GM23338 (cell line): ENCODE results near the gene CARTPT. TPM values are rescaled to one million over a fixed set of nuclear protein-coding genes. Genes with fewer than 3 reads are reported as not detected.

Experiments used
- ATAC-seq: fragments of 200-7000 bp; cut with Tn5 transposase; 3 replicates; pipeline ENCODE4 v1.9.1; 2020
- DNase-seq: peaks from one replicate; pipeline ENCODE4 v3.0.0-alpha.2; 2015; ENCODE audit warnings: low spot score
- H2AFZ ChIP-seq: fragments of 200-600 bp; sonication (generic); 2 replicates; pipeline ENCODE4 v1.8.0; 2016; ENCODE audit warnings: antibody characterized with exemption, mild to moderate bottlenecking, moderate library complexity
- H3F3A ChIP-seq: fragments of 200-600 bp; sonication (generic); replicated peaks from 2 replicates; pipeline ENCODE4 v1.8.0; 2017; ENCODE audit warnings: antibody characterized with exemption, mixed run types, low read depth
- H3K27ac ChIP-seq: fragments of 200-600 bp; sonication (generic); 2 replicates; pipeline ENCODE4 v1.6.1; 2016; ENCODE audit warnings: low read depth
- H3K27me3 ChIP-seq: fragments of 200-600 bp; sonication (generic); 2 replicates; pipeline ENCODE4 v1.8.0; 2016; ENCODE audit warnings: mild to moderate bottlenecking, mixed run types, moderate library complexity; ENCODE audit not compliant: insufficient read depth
- H3K36me3 ChIP-seq: fragments of 200-600 bp; sonication (generic); 2 replicates; pipeline ENCODE4 v1.8.0; 2016; ENCODE audit warnings: mild to moderate bottlenecking; ENCODE audit not compliant: insufficient read depth
- H3K4me1 ChIP-seq: fragments of 200-600 bp; sonication (generic); 2 replicates; pipeline ENCODE4 v1.8.0; 2016; ENCODE audit warnings: mild to moderate bottlenecking, moderate library complexity; ENCODE audit not compliant: insufficient read depth
- H3K4me2 ChIP-seq: fragments of 200-600 bp; sonication (generic); 2 replicates; pipeline ENCODE4 v1.7.1; 2017; ENCODE audit warnings: mixed run types
- H3K4me3 ChIP-seq: fragments of 200-600 bp; sonication (generic); 2 replicates; pipeline ENCODE4 v1.6.1; 2016; ENCODE audit warnings: mixed run types
- H3K79me2 ChIP-seq: fragments of 200-600 bp; sonication (generic); replicated peaks from 2 replicates; pipeline ENCODE4 v1.8.0; 2017; ENCODE audit warnings: mild to moderate bottlenecking; ENCODE audit not compliant: insufficient read depth
- H3K9me2 ChIP-seq: fragments of 200-600 bp; sonication (generic); 2 replicates; pipeline ENCODE4 v1.8.0; 2017; ENCODE audit not compliant: insufficient read depth
- H4K20me1 ChIP-seq: fragments of 200-600 bp; sonication (generic); replicated peaks from 2 replicates; pipeline ENCODE4 v1.8.0; 2017; ENCODE audit warnings: mild to moderate bottlenecking; ENCODE audit not compliant: insufficient read depth
- H3K27ac Mint-ChIP-seq: 2 replicates; pipeline ENCODE4 v1.8.0; 2020; ENCODE audit warnings: inconsistent platforms, mild to moderate bottlenecking, moderate library complexity, mixed read lengths
- H3K27me3 Mint-ChIP-seq: 3 replicates; pipeline ENCODE4 v1.8.0; 2022; ENCODE audit warnings: low read depth, mild to moderate bottlenecking, moderate library complexity, mixed read lengths, inconsistent platforms; ENCODE audit not compliant: insufficient read depth, poor library complexity
- H3K36me3 Mint-ChIP-seq: 3 replicates; pipeline ENCODE4 v1.8.0; 2021; ENCODE audit warnings: low read depth, mild to moderate bottlenecking, inconsistent platforms, moderate library complexity, mixed read lengths
- H3K4me1 Mint-ChIP-seq: 3 replicates; pipeline ENCODE4 v1.8.0; 2020; ENCODE audit warnings: mild to moderate bottlenecking, inconsistent platforms, mixed read lengths
- H3K4me3 Mint-ChIP-seq: 3 replicates; pipeline ENCODE4 v1.8.0; 2021; ENCODE audit warnings: moderate library complexity, mild to moderate bottlenecking, inconsistent platforms, mixed read lengths
- H3K9me3 Mint-ChIP-seq: 3 replicates; pipeline ENCODE4 v1.8.0; 2020; ENCODE audit warnings: moderate library complexity, mild to moderate bottlenecking, inconsistent platforms, mixed read lengths
- CREB1 ChIP-seq: fragments of 250-450 bp; sonication (Bioruptor Pico); IDR thresholded peaks from 2 replicates; pipeline ENCODE4 v1.5.0; 2020; ENCODE audit warnings: low read depth, mild to moderate bottlenecking, moderate library complexity
- ETS1 ChIP-seq: IDR thresholded peaks from 2 replicates; pipeline ENCODE4 v1.6.1; 2016; ENCODE audit warnings: antibody characterized with exemption
- EZH2 ChIP-seq: fragments of 200-600 bp; sonication (generic); IDR thresholded peaks from one replicate; pipeline ENCODE4 v1.8.0; 2017; ENCODE audit warnings: antibody characterized with exemption, mild to moderate bottlenecking, low read depth; ENCODE audit not compliant: unreplicated experiment
- EZH2phosphoT487 ChIP-seq: fragments of 200-600 bp; sonication (generic); IDR thresholded peaks from one replicate; pipeline ENCODE4 v1.8.1; 2018; ENCODE audit warnings: antibody characterized with exemption; ENCODE audit not compliant: unreplicated experiment
- JUNB ChIP-seq: IDR thresholded peaks from one replicate; pipeline ENCODE4 v1.6.1; 2016; ENCODE audit warnings: antibody characterized with exemption; ENCODE audit not compliant: unreplicated experiment
- NANOG ChIP-seq: IDR thresholded peaks from 2 replicates; pipeline ENCODE4 v1.6.1; 2016; ENCODE audit warnings: antibody characterized with exemption, borderline replicate concordance
- REST ChIP-seq: IDR thresholded peaks from one replicate; pipeline ENCODE4 v1.6.1; 2018; ENCODE audit warnings: antibody characterized with exemption; ENCODE audit not compliant: unreplicated experiment
- STAT1 ChIP-seq: IDR thresholded peaks from one replicate; pipeline ENCODE4 v1.6.1; 2016; ENCODE audit warnings: antibody characterized with exemption; ENCODE audit not compliant: unreplicated experiment
- ZNF331 ChIP-seq: fragments of 250-450 bp; sonication (Bioruptor Pico); IDR thresholded peaks from 2 replicates; pipeline ENCODE4 v1.5.0; 2020; ENCODE audit warnings: low read depth, mild to moderate bottlenecking, moderate library complexity
- ZNF462 ChIP-seq: fragments of 250-450 bp; sonication (Bioruptor Pico); IDR thresholded peaks from 2 replicates; pipeline ENCODE4 v1.5.0; 2020; ENCODE audit warnings: mild to moderate bottlenecking, moderate library complexity
- polyA plus RNA-seq: library from polyadenylated mRNA; unstranded; fragments of >200 nt; fragmentation: Nextera tagmentation; extraction: Ambion mirVana; gene quantifications from 2 replicates; pipeline ENCODE4 v1.2.1, GENCODE V29; 2016
- total RNA-seq: library from RNA; depleted of rRNA; stranded (reverse); fragments of >200 nt; shearing (Covaris generic); gene quantifications from 2 replicates; pipeline ENCODE4 v1.2.3, GENCODE V29; 2014
- TF ChIP-seq, protein P1 (sequence below), 2 experiments: fragments of 200-600 bp in 1 of 2; sonication (generic) in 1 of 2; conservative IDR thresholded peaks; 2 replicates each; pipeline versions ENCODE4 v1.5.1 to v1.6.1; 2016 to 2017; ENCODE audit warnings: antibody characterized with exemption in 2 of 2, low read depth in 2 of 2, mild to moderate bottlenecking in 2 of 2, moderate library complexity in 1 of 2

CARTPT gene
- total and polyA plus RNA-seq, 2 experiments from 2014 or later, result not detected

DNA sequence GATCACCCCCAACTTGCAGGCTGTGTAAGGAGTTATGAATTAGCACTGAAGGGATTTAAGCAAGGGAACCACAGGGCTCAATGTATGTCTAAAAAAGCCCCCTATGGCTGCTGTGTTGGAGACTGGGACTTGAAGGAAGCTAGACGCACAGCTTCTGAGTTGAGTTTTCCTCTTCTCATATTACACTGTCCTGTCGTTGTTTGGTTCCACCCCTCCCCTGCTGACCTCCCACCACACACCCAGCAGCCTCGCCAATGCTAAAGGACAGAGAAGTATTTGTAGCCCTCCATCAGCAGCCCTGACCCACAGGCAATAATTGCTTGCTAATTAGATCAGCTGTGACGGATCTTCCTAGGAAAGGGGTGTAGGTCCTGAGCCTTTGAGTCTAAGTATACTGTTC is 15.1 kb upstream of the CARTPT start:
- Histone ChIP-seq H3K4me1 (peaks cover 6% of the 10 kb centered on the region; the same call in 1 of the 2 replicates), H3K4me2 (no peak overlapping the region), H3K27me3 (no peaks in the 10 kb centered on the region), H3K36me3 (no peaks in the 10 kb centered on the region), H3K9me2 (no peaks in the 10 kb centered on the region), H2AFZ (peak overlapping the region; percentile 33; the same call in 1 of the 2 replicates), H3F3A (no peaks in the 10 kb centered on the region), H4K20me1 (no peaks in the 10 kb centered on the region), H3K79me2 (no peaks in the 10 kb centered on the region), H3K27ac (no peak overlapping the region), H3K4me3 (no peak overlapping the region)
- Mint-ChIP-seq H3K27me3 (peaks cover 4% of the 10 kb centered on the region), H3K4me3 (no peak overlapping the region), H3K4me1 (peaks cover 14% of the 10 kb centered on the region), H3K27ac (no peak overlapping the region), H3K36me3 (no peaks in the 10 kb centered on the region), H3K9me3 (no peaks in the 10 kb centered on the region)
- DNase-seq (peak; percentile 40), ATAC-seq (peak; percentile 90)
- TF ChIP-seq ZNF462 (CRISPR knock-in tag), result no peak
- no peak for TF ChIP-seq NANOG
- no peak for TF ChIP-seq JUNB
- no peak for TF ChIP-seq ETS1
- TF ChIP-seq EZH2, result no peak
- no peak for TF ChIP-seq CREB1
- no peak for TF ChIP-seq EZH2phosphoT487
- TF ChIP-seq REST, result no peak
- TF ChIP-seq, protein P1, sequence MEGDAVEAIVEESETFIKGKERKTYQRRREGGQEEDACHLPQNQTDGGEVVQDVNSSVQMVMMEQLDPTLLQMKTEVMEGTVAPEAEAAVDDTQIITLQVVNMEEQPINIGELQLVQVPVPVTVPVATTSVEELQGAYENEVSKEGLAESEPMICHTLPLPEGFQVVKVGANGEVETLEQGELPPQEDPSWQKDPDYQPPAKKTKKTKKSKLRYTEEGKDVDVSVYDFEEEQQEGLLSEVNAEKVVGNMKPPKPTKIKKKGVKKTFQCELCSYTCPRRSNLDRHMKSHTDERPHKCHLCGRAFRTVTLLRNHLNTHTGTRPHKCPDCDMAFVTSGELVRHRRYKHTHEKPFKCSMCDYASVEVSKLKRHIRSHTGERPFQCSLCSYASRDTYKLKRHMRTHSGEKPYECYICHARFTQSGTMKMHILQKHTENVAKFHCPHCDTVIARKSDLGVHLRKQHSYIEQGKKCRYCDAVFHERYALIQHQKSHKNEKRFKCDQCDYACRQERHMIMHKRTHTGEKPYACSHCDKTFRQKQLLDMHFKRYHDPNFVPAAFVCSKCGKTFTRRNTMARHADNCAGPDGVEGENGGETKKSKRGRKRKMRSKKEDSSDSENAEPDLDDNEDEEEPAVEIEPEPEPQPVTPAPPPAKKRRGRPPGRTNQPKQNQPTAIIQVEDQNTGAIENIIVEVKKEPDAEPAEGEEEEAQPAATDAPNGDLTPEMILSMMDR (conservative IDR thresholded peaks at IDR 0.05; ENCODE audit: low read depth in 2 of 2), result no peak
- TF ChIP-seq STAT1, result no peak
- TF ChIP-seq ZNF331 (CRISPR knock-in tag), result no peak
